Activated B cell treated with CpG ODN at 0.5 μM for 24 hours (primary cell): Measurements from ENCODE around the gene PCDHGA1. TPM values are rescaled to one million over a fixed set of nuclear protein-coding genes. Genes with fewer than 3 reads are reported as not detected.
A peak's percentile ranks its signal among the peaks of the same experiment; 100 is the strongest.
"Not testable (repeated sequence)": the region's sequence is repeated elsewhere in the genome, so short reads cannot be mapped to it uniquely, and the experiment has no call there.

Experiments
- ATAC-seq: fragments of 200-7000 bp; cut with Tn5 transposase; one replicate; pipeline ENCODE4 v1.10.0; 2021; ENCODE audit warnings: low read depth, mild to moderate bottlenecking, moderate library complexity
- CTCF ChIA-PET: fragments of 350-600 bp; sonication (Branson Sonifier 250); formaldehyde crosslinking; loops from one replicate; lab custom pipeline; 2021; ENCODE audit warnings: antibody characterized with exemption; lab: Charles Lee
- POLR2A ChIA-PET: fragments of 350-600 bp; sonication (Branson Sonifier 250); formaldehyde crosslinking; loops from one replicate; lab custom pipeline; 2021; ENCODE audit warnings: antibody characterized with exemption; lab: Charles Lee
- DNase-seq: peaks from one replicate; pipeline ENCODE4 v3.0.0; 2022
- H3K27ac Mint-ChIP-seq: one replicate; pipeline ENCODE4 v1.8.0; 2020; ENCODE audit warnings: mixed read lengths
- H3K27me3 Mint-ChIP-seq: one replicate; pipeline ENCODE4 v1.8.0; 2021; ENCODE audit warnings: mixed read lengths
- H3K36me3 Mint-ChIP-seq: one replicate; pipeline ENCODE4 v1.8.0; 2021; ENCODE audit warnings: low read depth, mixed read lengths
- H3K4me1 Mint-ChIP-seq: one replicate; pipeline ENCODE4 v1.8.0; 2021; ENCODE audit warnings: mixed read lengths
- H3K4me3 Mint-ChIP-seq: one replicate; pipeline ENCODE4 v1.8.0; 2020; ENCODE audit warnings: mild to moderate bottlenecking, mixed read lengths
- H3K9me3 Mint-ChIP-seq: one replicate; pipeline ENCODE4 v1.8.0; 2020; ENCODE audit warnings: mixed read lengths
- CTCF ChIP-seq: fragments of 200-600 bp; IDR thresholded peaks from one replicate; pipeline ENCODE4 v1.8.0; 2022; ENCODE audit warnings: antibody characterized with exemption, mild to moderate bottlenecking
- intact Hi-C: fragments of 100-400 bp; cut with micrococcal nuclease; formaldehyde crosslinking; loops from one replicate; pipeline ENCODE4 v1.15.1; 2024
- total RNA-seq: library from RNA; stranded (reverse); gene quantifications from 2 replicates; pipeline ENCODE4 v1.2.3, GENCODE V29; 2022

The PCDHGA1 gene
- total RNA-seq, 1 donor from 2014 or later = 0.29 TPM

GRCh38 chr5:141342773-141343172, 12.5 kb downstream of the PCDHGA1 start:
- peaks cover 35% of the 10 kb centered on the region for H3K9me3 Mint-ChIP-seq
- peaks cover 52% of the 10 kb centered on the region for H3K27me3 Mint-ChIP-seq

GRCh38 chr5:141343242-141343952, 13.1 kb downstream of the PCDHGA1 start, which contains the start of gene PCDHGA3:
PCDHGA3 (plus strand) TSS chr5:141343829; CDS start chr5:141344034, 205 bp downstream.
- intact Hi-C loops = no loop called here
- POLR2A ChIA-PET = no interaction called here
- CTCF ChIA-PET = interaction anchor here (1.1 kb wide), 1 partner anchor 224 kb away, joined by 3 read pairs; no protein-coding TSS in a partner anchor

More at GRCh38 chr5:141342773-141343172, 12.5 kb downstream of the PCDHGA1 start:
- no peak overlapping the region for H3K27ac Mint-ChIP-seq
- no peak for ATAC-seq
- no peaks in the 10 kb centered on the region for H3K4me1 Mint-ChIP-seq
- TF ChIP-seq CTCF = no peak
- POLR2A ChIA-PET = no interaction called here
- CTCF ChIA-PET = no interaction called here
- no peak for DNase-seq
- intact Hi-C loops = no loop called here
- no peak overlapping the region for H3K4me3 Mint-ChIP-seq
- peaks cover 4% of the 10 kb centered on the region for H3K36me3 Mint-ChIP-seq

GRCh38 chr5:141343953-141344463, 13.7 kb downstream of the PCDHGA1 start:
- H3K27me3 Mint-ChIP-seq = peaks cover 50% of the 10 kb centered on the region
- intact Hi-C loops = no loop called here
- no peak overlapping the region for H3K27ac Mint-ChIP-seq
- no peaks in the 10 kb centered on the region for H3K4me1 Mint-ChIP-seq
- ATAC-seq (no peak), DNase-seq (no peak)
- ChIA-PET POLR2A (no interaction called here), CTCF (interaction anchor here (1.1 kb wide), 1 partner anchor 223 kb away, joined by 3 read pairs; no protein-coding TSS in a partner anchor)
- peaks cover 28% of the 10 kb centered on the region for H3K9me3 Mint-ChIP-seq
- H3K36me3 Mint-ChIP-seq = peaks cover 2% of the 10 kb centered on the region
- peak overlapping the region; percentile 7 for H3K4me3 Mint-ChIP-seq
- TF ChIP-seq CTCF = no peak

More at GRCh38 chr5:141343242-141343952, 13.1 kb downstream of the PCDHGA1 start, which contains the start of gene PCDHGA3:
- Mint-ChIP-seq H3K4me1 (no peaks in the 10 kb centered on the region), H3K9me3 (peaks cover 30% of the 10 kb centered on the region), H3K4me3 (peak within 1 kb of the TSS; percentile 7), H3K27ac (no peak within 1 kb of the TSS), H3K27me3 (peaks cover 50% of the 10 kb centered on the region), H3K36me3 (peaks cover 2% of the 10 kb centered on the region)
- no peak for TF ChIP-seq CTCF
- no peak for DNase-seq
- ATAC-seq = no peak

- Mint-ChIP-seq H3K9me3 (peaks cover 25% of the 10 kb centered on the region), H3K36me3 (peaks cover 2% of the 10 kb centered on the region), H3K27me3 (peaks cover 50% of the 10 kb centered on the region), H3K27ac (no peak overlapping the region), H3K4me1 (no peaks in the 10 kb centered on the region), H3K4me3 (no peak overlapping the region)
- no peak for TF ChIP-seq CTCF
- ATAC-seq (no peak), DNase-seq (no peak)
- ChIA-PET POLR2A (no interaction called here), CTCF (no interaction called here)
- intact Hi-C loops = no loop called here
Observed at GRCh38 chr5:141345327-141345726, 15.0 kb downstream of the PCDHGA1 start.

- H3K36me3 Mint-ChIP-seq, CTCF ChIA-PET, intact Hi-C loops, H3K4me3 Mint-ChIP-seq, DNase-seq, POLR2A ChIA-PET, ATAC-seq, H3K4me1 Mint-ChIP-seq, H3K27ac Mint-ChIP-seq: not testable (repeated sequence)
- Mint-ChIP-seq H3K27me3 (peaks cover 51% of the 10 kb centered on the region), H3K9me3 (peaks cover 24% of the 10 kb centered on the region)
Observed at GRCh38 chr5:141346017-141346416, 15.7 kb downstream of the PCDHGA1 start.
